ENCODE results near the gene RASAL3. TPM values are rescaled to one million over a fixed set of nuclear protein-coding genes. Genes with fewer than 3 reads are reported as not detected.
"Not testable (repeated sequence)": the region's sequence is repeated elsewhere in the genome, so short reads cannot be mapped to it uniquely, and the experiment has no call there.

The RASAL3 gene
- total and polyA plus RNA-seq, 2 of the 4 experiments (the other 2 are of a cell fraction), result 0.07 TPM; not detected in 1

DNA sequence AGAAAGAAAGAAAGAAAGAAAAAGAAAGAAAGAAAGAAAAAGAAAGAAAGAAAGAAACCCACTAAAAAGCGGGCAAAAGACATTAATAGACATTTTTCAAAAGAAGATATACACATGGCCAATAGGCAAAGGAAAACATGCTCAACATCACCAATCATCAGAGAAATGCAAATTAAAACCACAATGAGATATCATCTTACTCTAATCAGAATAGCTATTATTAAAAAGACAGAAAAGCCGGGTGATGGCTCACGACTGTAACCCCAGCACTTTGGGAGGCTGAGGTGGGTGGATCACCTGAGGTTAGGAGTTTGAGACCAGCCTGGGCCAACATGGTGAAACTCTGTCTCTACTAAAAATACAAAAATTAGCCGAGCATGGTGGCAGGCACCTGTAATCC is 9.5 kb upstream of the RASAL3 start:
- not testable (repeated sequence) for H4K20me1 ChIP-seq (ENCODE audit: insufficient read depth, low read length)

More for the DNA sequence above, 9.5 kb upstream of the RASAL3 start:
- H3K79me1 ChIP-seq (ENCODE audit: low read depth in 1 of 2, low read length in 2 of 2); H2AFZ ChIP-seq (replicated peaks; ENCODE audit: low read length, poor library complexity); BruUV-seq (replicated peaks); H3K9me1 ChIP-seq (ENCODE audit: insufficient read depth, low read length); DNase-seq; H2AK9ac ChIP-seq (replicated peaks; ENCODE audit: low read depth, low read length, poor library complexity); dilution Hi-C loops (cut with HindIII; ENCODE audit: low sequenced_read_pairs, unreplicated experiment); ATAC-seq (ENCODE audit: low read depth); H3K4ac ChIP-seq (ENCODE audit: low read depth, low read length); H3K14ac ChIP-seq (replicated peaks; ENCODE audit: low read depth, low read length); H2BK20ac ChIP-seq (ENCODE audit: low read depth, low read length); POLR2A ChIA-PET (ENCODE audit: unreplicated experiment); H2BK15ac ChIP-seq (ENCODE audit: low read depth, low read length); H3K56ac ChIP-seq (ENCODE audit: extremely low read depth, insufficient read depth, low read length); H3K23ac ChIP-seq (ENCODE audit: low read depth, low read length); H4K5ac ChIP-seq (ENCODE audit: low read depth, low read length); H2AK5ac ChIP-seq (ENCODE audit: low read depth, low read length); H3K9me3 ChIP-seq (ENCODE audit: control insufficient read depth, insufficient read depth, low read length); H4K91ac ChIP-seq (ENCODE audit: insufficient read depth, low read depth, low read length); CTCF ChIA-PET; H3K4me2 ChIP-seq (ENCODE audit: low read depth, low read length); H2BK5ac ChIP-seq (ENCODE audit: low read depth, low read length, poor library complexity, severe bottlenecking); intact Hi-C loops (cut with micrococcal nuclease); H3K4me3 ChIP-seq (ENCODE audit: insufficient read depth, low read depth, low read length); H3K9ac ChIP-seq (ENCODE audit: low read depth, low read length); H2BK120ac ChIP-seq (ENCODE audit: low read depth, low read length); H4K8ac ChIP-seq (ENCODE audit: low read depth in 2 of 2, low read length in 2 of 2); H3K18ac ChIP-seq (ENCODE audit: low read depth, low read length); in situ Hi-C loops (cut with MboI; ENCODE audit: low sequenced_read_pairs); H3K4me1 ChIP-seq (ENCODE audit: control insufficient read depth, insufficient read depth, low read length); H3K27ac ChIP-seq (ENCODE audit: insufficient read depth, low read length); H3K36me3 ChIP-seq (ENCODE audit: control insufficient read depth, insufficient read depth, low read length): not testable (repeated sequence)
- no CpG with 5 or more reads among the region's 4 CpGs for WGBS, 2 experiments (ENCODE audit: extremely low coverage in 2 of 2, insufficient read length in 1 of 2)
- H3K27me3 ChIP-seq (ENCODE audit: control insufficient read depth, insufficient read depth, low read length), result peaks cover 12% of the 10 kb centered on the region
